MCF 10A (cell line): ENCODE data around the gene YTHDC1. TPM values are rescaled to one million over a fixed set of nuclear protein-coding genes. Genes with fewer than 3 reads are reported as not detected.
A peak's percentile ranks its signal among the peaks of the same experiment; 100 is the strongest.

ENCODE experiments used
- BruUV-seq: library from RNA; stranded (reverse); fragments of 400-500 nt; replicated peaks from 2 replicates; lab custom pipeline; 2021; lab: Mats Ljungman, UMichigan
- CTCF ChIA-PET: fragments of 300-600 bp; sonication (Branson Sonifier 250); formaldehyde crosslinking; extraction: SDS; loops from one replicate; lab custom pipeline; 2021; ENCODE audit warnings: antibody characterized with exemption, inconsistent platforms; lab: Yijun Ruan, JAX
- POLR2A ChIA-PET: fragments of 300-600, 350-650 bp; sonication (Branson Sonifier 250); formaldehyde crosslinking; extraction: SDS; loops from one replicate; lab custom pipeline; 2020; ENCODE audit warnings: antibody characterized with exemption, inconsistent platforms; lab: Yijun Ruan, JAX
- DNase-seq: peaks from one replicate; pipeline ENCODE4 v3.0.0-alpha.2; 2018; ENCODE audit not compliant: unreplicated experiment
- H3K27ac Mint-ChIP-seq: one replicate; pipeline ENCODE4 v1.8.0; 2022; ENCODE audit warnings: mild to moderate bottlenecking, low read depth, mixed read lengths; ENCODE audit not compliant: unreplicated experiment
- H3K27me3 Mint-ChIP-seq: one replicate; pipeline ENCODE4 v1.8.0; 2022; ENCODE audit warnings: mixed read lengths; ENCODE audit not compliant: insufficient read depth, unreplicated experiment
- H3K36me3 Mint-ChIP-seq: one replicate; pipeline ENCODE4 v1.8.0; 2022; ENCODE audit warnings: mild to moderate bottlenecking, moderate library complexity, mixed read lengths; ENCODE audit not compliant: insufficient read depth, unreplicated experiment
- H3K4me1 Mint-ChIP-seq: one replicate; pipeline ENCODE4 v1.8.0; 2022; ENCODE audit warnings: mixed read lengths; ENCODE audit not compliant: insufficient read depth, unreplicated experiment
- H3K4me3 Mint-ChIP-seq: one replicate; pipeline ENCODE4 v1.8.0; 2022; ENCODE audit warnings: mild to moderate bottlenecking, moderate library complexity, mixed read lengths; ENCODE audit not compliant: unreplicated experiment
- H3K9me3 Mint-ChIP-seq: one replicate; pipeline ENCODE4 v1.8.0; 2022; ENCODE audit warnings: mixed read lengths; ENCODE audit not compliant: unreplicated experiment
- CTCF ChIP-seq: fragments of 200-600 bp; IDR thresholded peaks from one replicate; pipeline ENCODE4 v1.8.0; 2022; ENCODE audit warnings: antibody characterized with exemption, mild to moderate bottlenecking; ENCODE audit not compliant: unreplicated experiment
- intact Hi-C: fragments of 100-400 bp; cut with micrococcal nuclease; formaldehyde crosslinking; loops from 2 replicates; pipeline ENCODE4 v1.14.1; 2022
- total RNA-seq: library from RNA; stranded (reverse); gene quantifications from 2 replicates; pipeline ENCODE4 v1.2.3, GENCODE V29; 2022

YTHDC1 gene
- total RNA-seq, 1 experiment from 2014 or later, result 123 TPM

- TF ChIP-seq CTCF, result no peak
- BruUV-seq, result no TSS peak
- Mint-ChIP-seq H3K27me3 (no peaks in the 10 kb centered on the region), H3K4me3 (peak overlapping the region; percentile 95), H3K36me3 (peaks cover 9% of the 10 kb centered on the region), H3K9me3 (no peaks in the 10 kb centered on the region), H3K4me1 (peaks cover 12% of the 10 kb centered on the region), H3K27ac (peak overlapping the region; percentile 93)
- POLR2A ChIA-PET, result interaction anchor here (0.6 to 6.9 kb wide), 6 partner anchors 8 to 33 kb away, joined by 4 to 136 read pairs (median 10); no protein-coding TSS in a partner anchor
- CTCF ChIA-PET, result interaction anchor here (0.7 to 2.1 kb wide), 2 partner anchors 27 to 28 kb away, joined by 3 to 18 read pairs; no protein-coding TSS in a partner anchor
- intact Hi-C loops, result loop anchor here (2.0 kb wide), 1 partner anchor 28 kb away; no protein-coding TSS in a partner anchor
- peak; percentile 2 for DNase-seq
Observed at GRCh38 chr4:68348577-68348976, 1.3 kb downstream of the YTHDC1 start.

GRCh38 chr4:68347845-68348244 lies 2.0 kb downstream of the YTHDC1 start:
- Mint-ChIP-seq H3K27ac (peak overlapping the region; percentile 93), H3K4me1 (peaks cover 12% of the 10 kb centered on the region), H3K27me3 (no peaks in the 10 kb centered on the region), H3K9me3 (no peaks in the 10 kb centered on the region), H3K4me3 (peak overlapping the region; percentile 95), H3K36me3 (peaks cover 9% of the 10 kb centered on the region)
- ChIA-PET POLR2A (interaction anchor here (1.0 to 6.9 kb wide), 7 partner anchors 11 to 32 kb away, joined by 3 to 136 read pairs (median 6); no protein-coding TSS in a partner anchor), CTCF (interaction anchor here (1.8 to 2.1 kb wide), 2 partner anchors 13 to 28 kb away, joined by 7 to 18 read pairs; no protein-coding TSS in a partner anchor)
- intact Hi-C loops, result loop anchor here (2.0 kb wide), 1 partner anchor 29 kb away; no protein-coding TSS in a partner anchor
- no peak for TF ChIP-seq CTCF
- no TSS peak for BruUV-seq
- DNase-seq, result peak; percentile 2

DNA sequence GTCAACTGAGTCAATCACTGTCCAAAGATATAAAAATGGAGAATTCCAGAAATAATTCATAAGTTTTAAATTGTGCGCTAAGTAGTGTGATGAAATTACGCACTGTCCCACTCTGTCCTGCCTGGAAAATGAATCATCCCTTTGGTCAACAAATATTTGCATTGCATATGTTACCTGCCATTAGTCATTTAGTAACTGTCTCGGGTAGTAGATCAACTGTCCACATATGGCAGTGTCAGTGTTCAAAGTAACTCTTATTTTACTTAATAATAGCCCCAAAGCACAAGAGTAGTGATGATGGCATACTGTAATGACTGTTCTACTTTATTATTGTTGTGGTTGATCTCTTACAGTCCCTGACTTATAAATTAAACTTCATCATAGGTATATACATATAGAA lies 3.4 kb downstream of the YTHDC1 start:
- BruUV-seq, result no TSS peak
- no peaks in the 10 kb centered on the region for H3K9me3 Mint-ChIP-seq
- no peaks in the 10 kb centered on the region for H3K27me3 Mint-ChIP-seq
- intact Hi-C loops, result loop anchor here (1.0 kb wide), 1 partner anchor 15 kb away; no protein-coding TSS in a partner anchor
- CTCF ChIA-PET, result interaction anchor here (0.6 to 2.1 kb wide), 3 partner anchors 15 to 64 kb away, joined by 4 to 18 read pairs (median 7); no protein-coding TSS in a partner anchor
- no peak for TF ChIP-seq CTCF
- POLR2A ChIA-PET, result interaction anchor here (0.7 to 6.9 kb wide), 4 partner anchors 8 to 27 kb away, joined by 5 to 136 read pairs (median 70); no protein-coding TSS in a partner anchor
- peaks cover 16% of the 10 kb centered on the region for H3K36me3 Mint-ChIP-seq
- H3K4me1 Mint-ChIP-seq, result peaks cover 20% of the 10 kb centered on the region
- peak overlapping the region; percentile 95 for H3K4me3 Mint-ChIP-seq
- peak overlapping the region; percentile 68 for H3K27ac Mint-ChIP-seq
- peak; percentile 80 for DNase-seq

- ChIA-PET CTCF (interaction anchor here (1.0 to 5.7 kb wide), 4 partner anchors 11 to 32 kb away, joined by 3 to 45 read pairs (median 4); no protein-coding TSS in a partner anchor), POLR2A (interaction anchor here (0.9 to 2.2 kb wide), 6 partner anchors 12 to 31 kb away, joined by 3 to 25 read pairs (median 8); no protein-coding TSS in a partner anchor)
- Mint-ChIP-seq H3K36me3 (peaks cover 16% of the 10 kb centered on the region), H3K4me3 (no peak overlapping the region), H3K27ac (peak overlapping the region; percentile 63), H3K9me3 (no peaks in the 10 kb centered on the region), H3K4me1 (peaks cover 20% of the 10 kb centered on the region), H3K27me3 (no peaks in the 10 kb centered on the region)
- BruUV-seq, result no TSS peak
- no peak for DNase-seq
- no peak for TF ChIP-seq CTCF
- intact Hi-C loops, result no loop called here
Observed at GRCh38 chr4:68344785-68345184, 5.1 kb downstream of the YTHDC1 start.
